HCT116 (cell line): ENCODE measurements around the gene ACAT2. TPM values are rescaled to one million over a fixed set of nuclear protein-coding genes. Genes with fewer than 3 reads are reported as not detected.

ENCODE experiments used
- ATAC-seq: fragments of 200-7000 bp; cut with Tn5 transposase; 2 replicates; pipeline ENCODE4 v1.9.1; 2020; ENCODE audit warnings: mild to moderate bottlenecking, moderate library complexity
- BruUV-seq: library from RNA; stranded (reverse); fragments of 400-500 nt; replicated peaks from 2 replicates; lab custom pipeline; 2021; lab: Mats Ljungman, UMichigan
- CTCF ChIA-PET: fragments of 300-600 bp; sonication (Branson Sonifier 250); formaldehyde crosslinking; loops from one replicate; lab custom pipeline; 2021; ENCODE audit warnings: antibody characterized with exemption; lab: Charles Lee
- POLR2A ChIA-PET: fragments of 300-600, 350-600 bp; sonication (Branson Sonifier 250); formaldehyde crosslinking; loops from one replicate; lab custom pipeline; 2021; ENCODE audit warnings: antibody characterized with exemption; lab: Charles Lee
- RAD21 ChIA-PET, 2 experiments: fragments of 300-600 bp; sonication (Branson Sonifier 250); formaldehyde crosslinking; loops; one replicate each; lab custom pipeline; 2023; ENCODE audit warnings: low total read pairs in 2 of 2; ENCODE audit not compliant: uncharacterized antibody in 2 of 2, unreplicated experiment in 2 of 2, low non-redundant PET in 1 of 2; lab: Charles Lee
- DNase-seq: peaks from one replicate; pipeline ENCODE4 v3.0.0-alpha.2; 2010; ENCODE audit warnings: low read depth, low spot score
- H2AFZ ChIP-seq: fragments of 200-600 bp; shearing (Covaris generic), sonication (generic); 2 replicates; pipeline ENCODE4 v1.6.1; 2017; ENCODE audit warnings: low read depth, mixed run types, mixed read lengths, antibody characterized with exemption, low read length; ENCODE audit not compliant: poor library complexity, severe bottlenecking
- H3K27ac ChIP-seq: 2 replicates; pipeline ENCODE4 v1.5.1; 2012; ENCODE audit warnings: low read depth, low read length
- H3K27me3 ChIP-seq: fragments of 200-600 bp; sonication (generic); 2 replicates; pipeline ENCODE4 v1.6.1; 2016; ENCODE audit warnings: mixed run types, low read length, mixed read lengths; ENCODE audit not compliant: insufficient read depth
- H3K36me3 ChIP-seq, 2 experiments: fragments of 200-500 bp in 1 of 2; fragments of 200-600 bp in 1 of 2; sonication (Bioruptor generic) in 1 of 2; sonication (generic) in 1 of 2; 2 replicates each; pipeline versions ENCODE4 v1.5.1 to v1.6.1; 2014 to 2016; ENCODE audit warnings: low read length in 2 of 2, inconsistent platforms in 1 of 2, mixed read lengths in 1 of 2, mixed run types in 1 of 2; ENCODE audit not compliant: insufficient read depth in 2 of 2, control insufficient read depth in 1 of 2
- H3K4me1 ChIP-seq, 2 experiments: fragments of 200-600 bp in 1 of 2; sonication (generic) in 1 of 2; 2 replicates each; pipeline versions ENCODE4 v1.5.1 to v1.6.1; 2012 to 2017; ENCODE audit warnings: low read length in 2 of 2, inconsistent platforms in 1 of 2, mild to moderate bottlenecking in 1 of 2, mixed read lengths in 1 of 2, mixed run types in 1 of 2, moderate library complexity in 1 of 2; ENCODE audit not compliant: insufficient read depth in 2 of 2, control insufficient read depth in 1 of 2
- H3K4me2 ChIP-seq: fragments of 200-600 bp; sonication (generic); 2 replicates; pipeline ENCODE4 v1.6.1; 2017; ENCODE audit warnings: mixed run types, low read length, mixed read lengths
- H3K4me3 ChIP-seq, 2 experiments: fragments of 200-600 bp in 1 of 2; sonication (generic) in 1 of 2; replicated peaks in 1 of 2; 2 replicates each; pipeline ENCODE4 v1.5.1; 2011 to 2016; ENCODE audit warnings: low read length in 2 of 2, control low read depth in 1 of 2, low read depth in 1 of 2, mild to moderate bottlenecking in 1 of 2, mixed read lengths in 1 of 2, mixed run types in 1 of 2
- H3K79me2 ChIP-seq: fragments of 200-600 bp; sonication (generic); 2 replicates; pipeline ENCODE4 v1.6.1; 2017; ENCODE audit warnings: mild to moderate bottlenecking, mixed run types, low read length, moderate library complexity, mixed read lengths; ENCODE audit not compliant: insufficient read depth
- H3K9ac ChIP-seq: fragments of 200-600 bp; sonication (generic); 2 replicates; pipeline ENCODE4 v1.6.1; 2016; ENCODE audit warnings: low read length, mixed read lengths
- H3K9me2 ChIP-seq: fragments of 200-600 bp; sonication (generic), shearing (Covaris generic); 2 replicates; pipeline ENCODE4 v1.6.1; 2017; ENCODE audit warnings: mixed run types, mild to moderate bottlenecking, moderate library complexity; ENCODE audit not compliant: insufficient read depth
- H3K9me3 ChIP-seq, 2 experiments: fragments of 200-500 bp in 1 of 2; fragments of 200-600 bp in 1 of 2; sonication (Bioruptor generic) in 1 of 2; sonication (generic) in 1 of 2; 2 replicates each; pipeline ENCODE4 v1.6.1; 2014 to 2017; ENCODE audit warnings: low read length in 2 of 2, mixed read lengths in 2 of 2, inconsistent platforms in 1 of 2, low read depth in 1 of 2, mild to moderate bottlenecking in 1 of 2, mixed run types in 1 of 2, moderate library complexity in 1 of 2; ENCODE audit not compliant: control insufficient read depth in 1 of 2, insufficient read depth in 1 of 2
- H4K20me1 ChIP-seq: fragments of 200-600 bp; sonication (generic), shearing (Covaris generic); 2 replicates; pipeline ENCODE4 v1.6.1; 2017; ENCODE audit warnings: mixed run types, mild to moderate bottlenecking, moderate library complexity; ENCODE audit not compliant: insufficient read depth
- CBX3 ChIP-seq: IDR thresholded peaks from 2 replicates; pipeline ENCODE4 v1.6.1; 2012; ENCODE audit warnings: low read depth
- CTCF ChIP-seq, 3 experiments: fragments of 200-600 bp in 1 of 3; sonication (generic) in 1 of 3; IDR thresholded peaks in 2 of 3; conservative IDR thresholded peaks in 1 of 3; 2 replicates each; pipeline ENCODE4 v1.5.1; 2012 to 2017; ENCODE audit warnings: low read depth in 2 of 3, low read length in 2 of 3, antibody characterized with exemption in 1 of 3, borderline replicate concordance in 1 of 3, control low read depth in 1 of 3, mild to moderate bottlenecking in 1 of 3, mixed read lengths in 1 of 3, mixed run types in 1 of 3, moderate library complexity in 1 of 3; ENCODE audit not compliant: insufficient read depth in 1 of 3
- EGR1 ChIP-seq: IDR thresholded peaks from 2 replicates; pipeline ENCODE4 v1.6.1; 2012; ENCODE audit warnings: low read depth
- ELF1 ChIP-seq: IDR thresholded peaks from 2 replicates; pipeline ENCODE4 v1.6.1; 2012; ENCODE audit warnings: low read depth, borderline replicate concordance
- EZH2 ChIP-seq: fragments of 200-600 bp; sonication (generic); IDR thresholded peaks from 2 replicates; pipeline ENCODE4 v1.6.1; 2017; ENCODE audit warnings: antibody characterized with exemption, mixed run types
- EZH2phosphoT487 ChIP-seq: fragments of 200-600 bp; IDR thresholded peaks from 2 replicates; pipeline ENCODE4 v1.6.1; 2018; ENCODE audit warnings: antibody characterized with exemption, borderline replicate concordance
- FOSL1 ChIP-seq: IDR thresholded peaks from 2 replicates; pipeline ENCODE4 v1.6.1; 2012; ENCODE audit warnings: low read depth
- MAX ChIP-seq: IDR thresholded peaks from 2 replicates; pipeline ENCODE4 v1.6.1; 2012
- POLR2A ChIP-seq: IDR thresholded peaks from 2 replicates; pipeline ENCODE4 v1.7.0; 2011; ENCODE audit warnings: borderline replicate concordance; ENCODE audit not compliant: insufficient read depth, insufficient read length; ENCODE audit errors: extremely low read depth
- RAD21 ChIP-seq: IDR thresholded peaks from 2 replicates; pipeline ENCODE4 v1.6.1; 2012; ENCODE audit warnings: low read depth, mild to moderate bottlenecking
- SIN3A ChIP-seq: IDR thresholded peaks from 2 replicates; pipeline ENCODE4 v1.6.1; 2012; ENCODE audit warnings: low read depth
- TCF7L2 ChIP-seq: IDR thresholded peaks from 2 replicates; pipeline ENCODE4 v1.7.0; 2011; ENCODE audit warnings: borderline replicate concordance, inconsistent platforms; ENCODE audit not compliant: insufficient read depth, insufficient read length; ENCODE audit errors: extremely low read depth
- YY1 ChIP-seq: IDR thresholded peaks from 2 replicates; pipeline ENCODE4 v1.6.1; 2011; ENCODE audit warnings: low read length, low read depth, moderate library complexity, mild to moderate bottlenecking; ENCODE audit not compliant: insufficient replicate concordance; ENCODE audit errors: extremely low read depth
- ZBTB33 ChIP-seq: IDR thresholded peaks from 2 replicates; pipeline ENCODE4 v1.6.1; 2011; ENCODE audit warnings: mild to moderate bottlenecking, low read length, moderate library complexity; ENCODE audit not compliant: insufficient replicate concordance; ENCODE audit errors: extremely low read depth
- ZNF274 ChIP-seq: fragments of 200-500 bp; sonication (Bioruptor generic); IDR thresholded peaks from 2 replicates; pipeline ENCODE4 v1.6.1; 2014; ENCODE audit warnings: mild to moderate bottlenecking, low read depth, low read length, inconsistent platforms
- intact Hi-C: fragments of 100-400 bp; cut with micrococcal nuclease; formaldehyde crosslinking; loops from 2 replicates; pipeline ENCODE4 v1.10.0; 2022
- total RNA-seq: library from RNA; stranded (reverse); gene quantifications from one replicate; pipeline ENCODE4 v1.2.1, GENCODE V29; 2021; ENCODE audit not compliant: unreplicated experiment

ACAT2 gene
- total RNA-seq, 1 experiment from 2014 or later, result 41.6 TPM

- no peaks in the 10 kb centered on the region for H3K36me3 ChIP-seq
- DNase-seq, result no peak
- no peak overlapping the region for H3K27ac ChIP-seq
- no peak overlapping the region for H3K4me2 ChIP-seq
- TF ChIP-seq TCF7L2 (no peak), YY1 (no peak), SIN3A (no peak), RAD21 (no peak), POLR2A (no peak), CBX3 (no peak), EZH2 (no peak), ZNF274 (no peak)
- no peak overlapping the region for H2AFZ ChIP-seq
- no TSS peak for BruUV-seq
- no peaks in the 10 kb centered on the region for H3K27me3 ChIP-seq
- no peaks in the 10 kb centered on the region for H4K20me1 ChIP-seq
- no peaks in the 10 kb centered on the region for H3K4me1 ChIP-seq
- no peak for ATAC-seq
- ChIA-PET CTCF (interaction anchor here (1.2 kb wide), 1 partner anchor 134 kb away, joined by 3 read pairs; no protein-coding TSS in a partner anchor), RAD21 (no interaction called here), POLR2A (no interaction called here)
- H3K9ac ChIP-seq, result no peak overlapping the region
- peaks cover 21% of the 10 kb centered on the region for H3K79me2 ChIP-seq
- H3K9me3 ChIP-seq, result no peaks in the 10 kb centered on the region
- H3K4me3 ChIP-seq, result no peak overlapping the region
- intact Hi-C loops, result no loop called here
- H3K9me2 ChIP-seq, result no peaks in the 10 kb centered on the region
Measured at GRCh38 chr6:159719287-159719686, 42.6 kb upstream of the ACAT2 start.

GRCh38 chr6:159720708-159721107 is 41.1 kb upstream of the ACAT2 start:
- no peak overlapping the region for H3K4me2 ChIP-seq
- no peak overlapping the region for H3K4me3 ChIP-seq
- no peaks in the 10 kb centered on the region for H4K20me1 ChIP-seq
- peaks cover 36% of the 10 kb centered on the region for H3K79me2 ChIP-seq
- TF ChIP-seq CTCF (IDR thresholded peaks at IDR 0.05 in 2 of 3, conservative IDR thresholded peaks at IDR 0.05 in 1 of 3; ENCODE audit: borderline replicate concordance in 1 of 3, insufficient read depth in 1 of 3, low read depth in 2 of 3, low read length in 2 of 3) (peak; percentile 32 to 55 (median 34); a peak in 4 of 6 replicates), ZBTB33 (no peak), EZH2 (no peak), ELF1 (no peak), EZH2phosphoT487 (no peak), POLR2A (no peak), TCF7L2 (no peak), ZNF274 (no peak), MAX (no peak), FOSL1 (no peak), RAD21 (peak; percentile 48; the same call in 1 of the 2 replicates), CBX3 (no peak), EGR1 (no peak), SIN3A (no peak)
- ATAC-seq, result peak; percentile 67
- no peak overlapping the region for H3K27ac ChIP-seq
- POLR2A ChIA-PET, result no interaction called here
- CTCF ChIA-PET, result interaction anchor here (0.7 to 1.2 kb wide), 3 partner anchors 19 to 231 kb away, joined by 3 to 4 read pairs (median 3); no protein-coding TSS in a partner anchor
- H3K27me3 ChIP-seq, result no peaks in the 10 kb centered on the region
- DNase-seq, result peak; percentile 42
- no peak overlapping the region for H3K9ac ChIP-seq
- no peaks in the 10 kb centered on the region for H3K9me2 ChIP-seq
- intact Hi-C loops, result loop anchor here (2.0 to 10.0 kb wide), 2 partner anchors 132 to 734 kb away; no protein-coding TSS in a partner anchor
- RAD21 ChIA-PET, result no interaction called here
- peaks cover 5 to 7% of the 10 kb centered on the region in 2 experiments; a peak in 3 of 4 replicates for H3K4me1 ChIP-seq
- no peaks in the 10 kb centered on the region for H3K36me3 ChIP-seq
- no TSS peak for BruUV-seq
- no peaks in the 10 kb centered on the region for H3K9me3 ChIP-seq
- no peak overlapping the region for H2AFZ ChIP-seq
